Smooth muscle cell (in vitro differentiated cells): Measurements from ENCODE around the gene TAF15. TPM values are rescaled to one million over a fixed set of nuclear protein-coding genes. Genes with fewer than 3 reads are reported as not detected.

Experiments used
- DNase-seq: peaks from one replicate; lab custom pipeline; 2025; ENCODE audit not compliant: unreplicated experiment; lab: John Stamatoyannopoulos, UW
- H2AFZ ChIP-seq: fragments of 200-600 bp; sonication (generic); 2 replicates; pipeline ENCODE4 v1.6.0; 2016; ENCODE audit warnings: antibody characterized with exemption, low read depth, mild to moderate bottlenecking
- H3F3A ChIP-seq: fragments of 200-600 bp; sonication (generic); 2 replicates; pipeline ENCODE4 v1.6.0; 2017; ENCODE audit warnings: antibody characterized with exemption, low read depth
- H3K27ac ChIP-seq: fragments of 200-600 bp; sonication (generic); 2 replicates; pipeline ENCODE4 v1.5.1; 2016; ENCODE audit warnings: low read depth, mild to moderate bottlenecking
- H3K27me3 ChIP-seq: fragments of 200-600 bp; sonication (generic); 2 replicates; pipeline ENCODE4 v1.6.1; 2016; ENCODE audit warnings: low read depth, mild to moderate bottlenecking
- H3K36me3 ChIP-seq: fragments of 200-600 bp; sonication (generic); 2 replicates; pipeline ENCODE4 v1.5.1; 2016; ENCODE audit warnings: low read depth
- H3K4me1 ChIP-seq: fragments of 200-600 bp; sonication (generic); 2 replicates; pipeline ENCODE4 v1.5.1; 2016; ENCODE audit warnings: low read depth
- H3K4me2 ChIP-seq: fragments of 200-600 bp; sonication (generic); 2 replicates; pipeline ENCODE4 v1.6.0; 2016; ENCODE audit warnings: mild to moderate bottlenecking
- H3K4me3 ChIP-seq: fragments of 200-600 bp; sonication (generic); 2 replicates; pipeline ENCODE4 v1.5.1; 2016; ENCODE audit warnings: mild to moderate bottlenecking
- H3K79me2 ChIP-seq: fragments of 200-600 bp; sonication (generic); 2 replicates; pipeline ENCODE4 v1.6.0; 2016; ENCODE audit warnings: low read depth, mild to moderate bottlenecking
- H3K9ac ChIP-seq: fragments of 200-600 bp; sonication (generic); 2 replicates; pipeline ENCODE4 v1.6.0; 2016; ENCODE audit warnings: low read depth
- H3K9me3 ChIP-seq: fragments of 200-600 bp; sonication (generic); replicated peaks from 2 replicates; pipeline ENCODE4 v1.5.1; 2016; ENCODE audit warnings: low read depth
- H4K20me1 ChIP-seq: fragments of 200-600 bp; sonication (generic); 2 replicates; pipeline ENCODE4 v1.6.0; 2016; ENCODE audit warnings: low read depth
- CTCF ChIP-seq: fragments of 200-600 bp; sonication (generic); IDR thresholded peaks from 2 replicates; pipeline ENCODE4 v1.5.1; 2017; ENCODE audit warnings: borderline replicate concordance, mild to moderate bottlenecking, antibody characterized with exemption; ENCODE audit not compliant: insufficient read depth, poor library complexity, severe bottlenecking
- WGBS: methylation state at CpG from one replicate; pipeline ENCODE4 v1.1.7; 2016; ENCODE audit warnings: low lambda C conversion rate; 5-methylcytosine and 5-hydroxymethylcytosine counted together
- polyA plus RNA-seq: library from polyadenylated mRNA; unstranded; fragments of >200 nt; fragmentation: Nextera tagmentation; extraction: Ambion mirVana; gene quantifications from 2 replicates; pipeline ENCODE4 v1.2.1, GENCODE V29; 2016
- total RNA-seq: library from RNA; depleted of rRNA; stranded (reverse); fragments of >200 nt; gene quantifications from 2 replicates; pipeline ENCODE4 v1.2.3, GENCODE V29; 2014

The TAF15 gene
- total and polyA plus RNA-seq, 2 experiments from 2014 or later, result 4.2 to 33.3 TPM

DNA sequence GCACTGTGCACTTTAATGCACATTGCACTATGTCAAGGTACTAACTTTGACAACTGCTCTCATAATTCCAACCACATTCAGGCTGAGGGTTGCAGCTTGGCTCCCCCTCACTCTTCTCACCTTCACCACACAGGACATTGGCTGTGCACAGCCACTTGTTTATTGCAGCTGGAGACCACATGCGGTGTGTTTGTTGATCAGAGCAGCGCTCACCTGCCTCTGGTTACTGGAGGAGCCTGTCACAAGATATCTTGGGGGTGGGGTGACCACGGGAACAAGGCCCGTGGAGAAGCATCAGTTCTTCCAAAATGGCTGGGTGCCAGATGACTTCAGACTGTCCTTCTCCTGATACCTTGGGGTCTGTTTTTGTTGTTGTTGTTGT is 81.5 kb downstream of the TAF15 start:
- H3K9ac ChIP-seq, result no peak overlapping the region
- H3K27me3 ChIP-seq, result no peaks in the 10 kb centered on the region
- no peaks in the 10 kb centered on the region for H3K36me3 ChIP-seq
- H4K20me1 ChIP-seq, result no peaks in the 10 kb centered on the region
- no peak overlapping the region for H3K27ac ChIP-seq
- H3K4me2 ChIP-seq, result no peak overlapping the region
- H2AFZ ChIP-seq, result no peak overlapping the region
- no peaks in the 10 kb centered on the region for H3K79me2 ChIP-seq
- WGBS, result 76% methylated on average over 4 of the region's 4 CpGs
- TF ChIP-seq CTCF, result no peak
- H3K4me1 ChIP-seq, result peaks cover 15% of the 10 kb centered on the region
- no peaks in the 10 kb centered on the region for H3K9me3 ChIP-seq
- H3F3A ChIP-seq, result peaks cover 10% of the 10 kb centered on the region
- no peak overlapping the region for H3K4me3 ChIP-seq
- no peak for DNase-seq

- TF ChIP-seq CTCF, result no peak
- H3K36me3 ChIP-seq, result no peaks in the 10 kb centered on the region
- H3K4me2 ChIP-seq, result no peak overlapping the region
- H3K9me3 ChIP-seq, result no peaks in the 10 kb centered on the region
- no peaks in the 10 kb centered on the region for H3K27me3 ChIP-seq
- H2AFZ ChIP-seq, result no peak overlapping the region
- WGBS, result 97% methylated on average over 4 of the region's 4 CpGs
- H3K27ac ChIP-seq, result no peak overlapping the region
- H3K4me1 ChIP-seq, result peaks cover 15% of the 10 kb centered on the region
- no peaks in the 10 kb centered on the region for H4K20me1 ChIP-seq
- H3K79me2 ChIP-seq, result no peaks in the 10 kb centered on the region
- H3K4me3 ChIP-seq, result no peak overlapping the region
- peaks cover 10% of the 10 kb centered on the region for H3F3A ChIP-seq
- H3K9ac ChIP-seq, result no peak overlapping the region
- DNase-seq, result no peak
These were observed 82.0 kb downstream of the TAF15 start for GRCh38 chr17:35891269-35891668.

- 35% methylated on average over 6 of the region's 6 CpGs for WGBS
- H3K4me3 ChIP-seq, result no peak overlapping the region
- H3F3A ChIP-seq, result peaks cover 10% of the 10 kb centered on the region
- no peaks in the 10 kb centered on the region for H4K20me1 ChIP-seq
- no peaks in the 10 kb centered on the region for H3K27me3 ChIP-seq
- no peak for TF ChIP-seq CTCF
- H3K4me1 ChIP-seq, result peaks cover 15% of the 10 kb centered on the region
- DNase-seq, result no peak
- H3K9me3 ChIP-seq, result no peaks in the 10 kb centered on the region
- peak overlapping the region; percentile 13 for H2AFZ ChIP-seq
- H3K79me2 ChIP-seq, result no peaks in the 10 kb centered on the region
- H3K9ac ChIP-seq, result no peak overlapping the region
- peak overlapping the region; percentile 15 for H3K4me2 ChIP-seq
- peak overlapping the region; percentile 77 for H3K27ac ChIP-seq
- no peaks in the 10 kb centered on the region for H3K36me3 ChIP-seq
These were observed 83.1 kb downstream of the TAF15 start for GRCh38 chr17:35892091-35893035.
